CD14-positive monocyte (primary cell): Measurements from ENCODE around the gene SUCLG1. TPM values are rescaled to one million over a fixed set of nuclear protein-coding genes. Genes with fewer than 3 reads are reported as not detected.

ENCODE experiments used
- DNase-seq, 3 donors: peaks; one replicate each; pipeline ENCODE4 v3.0.0-alpha.2; 2011 to 2022
- H2AFZ ChIP-seq: 2 replicates; pipeline ENCODE4 v1.6.0; 2012; ENCODE audit warnings: mild to moderate bottlenecking, low read depth, low read length, inconsistent platforms; ENCODE audit not compliant: insufficient read depth, poor library complexity, severe bottlenecking
- H3K27ac ChIP-seq, 2 donors: 1 replicate in 1 of 2; 2 replicates in 1 of 2; pipeline ENCODE4 v1.5.1; 2012 to 2013; ENCODE audit warnings: low read length in 2 of 2, control low read depth in 1 of 2, inconsistent platforms in 1 of 2, low read depth in 1 of 2, mild to moderate bottlenecking in 1 of 2
- H3K27me3 ChIP-seq, 2 donors: one replicate each; pipeline versions ENCODE4 v1.6.0 to v1.6.1; 2011 to 2013; ENCODE audit warnings: low read length in 2 of 2; ENCODE audit not compliant: control insufficient read depth in 2 of 2, insufficient read depth in 2 of 2
- H3K36me3 ChIP-seq, 2 donors: replicated peaks in 1 of 2; 1 replicate in 1 of 2; 2 replicates in 1 of 2; pipeline versions ENCODE4 v1.5.1 to v1.6.1; 2012 to 2013; ENCODE audit warnings: low read length in 2 of 2, control low read depth in 1 of 2, inconsistent platforms in 1 of 2, mild to moderate bottlenecking in 1 of 2; ENCODE audit not compliant: insufficient read depth in 2 of 2, control insufficient read depth in 1 of 2
- H3K4me1 ChIP-seq, 2 donors: 1 replicate in 1 of 2; 2 replicates in 1 of 2; pipeline versions ENCODE4 v1.5.1 to v1.6.1; 2012 to 2013; ENCODE audit warnings: low read length in 2 of 2, control low read depth in 1 of 2, inconsistent platforms in 1 of 2, mild to moderate bottlenecking in 1 of 2, moderate library complexity in 1 of 2; ENCODE audit not compliant: insufficient read depth in 2 of 2, control insufficient read depth in 1 of 2
- H3K4me2 ChIP-seq: replicated peaks from 2 replicates; pipeline ENCODE3; 2012; ENCODE audit warnings: low read length, moderate library complexity, mild to moderate bottlenecking; ENCODE audit not compliant: poor library complexity, severe bottlenecking; ENCODE audit errors: extremely low read depth
- H3K4me3 ChIP-seq, 3 experiments: fragments of 200-600 bp in 1 of 3; sonication (generic) in 1 of 3; replicated peaks in 1 of 3; 1 replicate in 2 of 3; 2 replicates in 1 of 3; pipeline ENCODE4 v1.5.1; 2011 to 2013; ENCODE audit warnings: low read length in 3 of 3, mild to moderate bottlenecking in 3 of 3, control low read depth in 2 of 3, low read depth in 2 of 3, inconsistent platforms in 1 of 3, moderate library complexity in 1 of 3
- H3K79me2 ChIP-seq: 2 replicates; pipeline ENCODE4 v1.6.0; 2012; ENCODE audit warnings: mild to moderate bottlenecking, control low read depth, inconsistent platforms, low read length, moderate library complexity; ENCODE audit not compliant: insufficient read depth
- H3K9ac ChIP-seq: 2 replicates; pipeline ENCODE4 v1.6.0; 2017; ENCODE audit warnings: low read length, mild to moderate bottlenecking; ENCODE audit not compliant: insufficient read depth, poor library complexity, severe bottlenecking
- H3K9me3 ChIP-seq, 2 donors: replicated peaks in 1 of 2; 1 replicate in 1 of 2; 2 replicates in 1 of 2; pipeline versions ENCODE4 v1.5.1 to v1.6.1; 2012 to 2013; ENCODE audit warnings: low read length in 2 of 2, control low read depth in 1 of 2; ENCODE audit not compliant: control insufficient read depth in 1 of 2, insufficient read depth in 1 of 2
- H4K20me1 ChIP-seq: 2 replicates; pipeline ENCODE4 v1.6.0; 2012; ENCODE audit warnings: mild to moderate bottlenecking, low read length, control low read depth, moderate library complexity; ENCODE audit not compliant: insufficient read depth
- H3K27ac Mint-ChIP-seq, 7 donors: one replicate each; pipeline ENCODE4 v1.8.0; 2020; ENCODE audit warnings: mild to moderate bottlenecking in 7 of 7, mixed read lengths in 7 of 7, moderate library complexity in 6 of 7, inconsistent platforms in 2 of 7
- H3K27me3 Mint-ChIP-seq, 3 donors: one replicate each; pipeline ENCODE4 v1.8.0; 2021 to 2022; ENCODE audit warnings: low read depth in 3 of 3, mild to moderate bottlenecking in 3 of 3, mixed read lengths in 3 of 3, moderate library complexity in 3 of 3, inconsistent platforms in 1 of 3
- H3K36me3 Mint-ChIP-seq, 2 donors: one replicate each; pipeline ENCODE4 v1.8.0; 2020; ENCODE audit warnings: mixed read lengths in 2 of 2, inconsistent platforms in 1 of 2, mild to moderate bottlenecking in 1 of 2
- H3K4me1 Mint-ChIP-seq: one replicate; pipeline ENCODE4 v1.8.0; 2020; ENCODE audit warnings: mild to moderate bottlenecking, mixed read lengths
- H3K4me3 Mint-ChIP-seq, 2 donors: one replicate each; pipeline ENCODE4 v1.8.0; 2020; ENCODE audit warnings: mild to moderate bottlenecking in 2 of 2, mixed read lengths in 2 of 2, moderate library complexity in 1 of 2
- H3K9me3 Mint-ChIP-seq, 7 donors: one replicate each; pipeline ENCODE4 v1.8.0; 2020 to 2022; ENCODE audit warnings: mixed read lengths in 7 of 7, mild to moderate bottlenecking in 6 of 7, moderate library complexity in 6 of 7, inconsistent platforms in 2 of 7
- WGBS: methylation state at CpG from one replicate; pipeline ENCODE4 v1.1.5; 2013; ENCODE audit warnings: missing lambda C conversion rate; ENCODE audit not compliant: insufficient coverage; 5-methylcytosine and 5-hydroxymethylcytosine counted together
- intact Hi-C, 2 donors: fragments of 100-400 bp; cut with micrococcal nuclease; formaldehyde crosslinking; loops; one replicate each; pipeline versions ENCODE4 v1.15.0 to v1.15.1; 2023
- polyA plus RNA-seq, 3 donors: library from polyadenylated mRNA; depleted of rRNA in 1 of 3; unstranded in 2 of 3; stranded (reverse) in 1 of 3; fragments of 300-500 nt in 2 of 3; fragments of >200 nt in 1 of 3; fragmentation: Illumina TruSeq in 2 of 3; gene quantifications; 1 replicate in 2 of 3; 2 replicates in 1 of 3; pipeline ENCODE4 v1.2.3, GENCODE V29; 2012 to 2021
- TF ChIP-seq, protein P1 (sequence below): fragments of 200-600 bp; IDR thresholded peaks from one replicate; pipeline ENCODE4 v1.8.0; 2022; ENCODE audit warnings: antibody characterized with exemption, mild to moderate bottlenecking

The SUCLG1 gene
- polyA plus RNA-seq, 3 donors = 24.9 to 114 (median 98.9) TPM

DNA sequence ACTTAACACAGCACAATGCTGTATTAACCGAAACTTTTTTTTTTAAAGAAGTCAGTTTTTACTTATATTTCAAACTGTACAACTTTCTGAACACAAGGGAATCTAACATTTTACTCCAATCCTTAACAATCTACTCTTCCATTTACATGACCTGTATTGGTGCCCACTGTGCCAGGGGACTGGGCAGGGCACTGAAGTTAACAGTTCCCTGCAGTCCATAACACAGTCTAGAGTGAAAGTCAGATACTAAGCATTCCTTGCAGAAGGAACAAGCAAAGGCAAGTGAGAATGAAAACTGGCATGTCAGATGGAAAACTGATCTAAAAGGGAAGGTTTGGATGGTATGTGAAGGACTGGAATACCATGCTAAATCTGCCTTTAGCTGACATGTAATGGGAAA, 29.8 kb downstream of the SUCLG1 start:
- intact Hi-C loops = no loop called here
- no peaks in the 10 kb centered on the region for H3K9me3 ChIP-seq
- H3K27me3 Mint-ChIP-seq = peaks cover 0 to 1% (median 0%) of the 10 kb centered on the region in 3 donors
- no peaks in the 10 kb centered on the region for H3K27me3 ChIP-seq
- H3K4me3 Mint-ChIP-seq = no peak overlapping the region
- no CpG with 5 or more reads among the region's 1 CpG for WGBS
- no peak for DNase-seq
- H2AFZ ChIP-seq = no peak overlapping the region
- no peak overlapping the region for H3K4me2 ChIP-seq
- H3K79me2 ChIP-seq = no peaks in the 10 kb centered on the region
- no peaks in the 10 kb centered on the region for H4K20me1 ChIP-seq
- no peak overlapping the region for H3K27ac ChIP-seq
- peaks cover 69 to 80% of the 10 kb centered on the region in 2 donors for H3K36me3 Mint-ChIP-seq
- H3K9ac ChIP-seq = no peak overlapping the region
- TF ChIP-seq, protein P1, sequence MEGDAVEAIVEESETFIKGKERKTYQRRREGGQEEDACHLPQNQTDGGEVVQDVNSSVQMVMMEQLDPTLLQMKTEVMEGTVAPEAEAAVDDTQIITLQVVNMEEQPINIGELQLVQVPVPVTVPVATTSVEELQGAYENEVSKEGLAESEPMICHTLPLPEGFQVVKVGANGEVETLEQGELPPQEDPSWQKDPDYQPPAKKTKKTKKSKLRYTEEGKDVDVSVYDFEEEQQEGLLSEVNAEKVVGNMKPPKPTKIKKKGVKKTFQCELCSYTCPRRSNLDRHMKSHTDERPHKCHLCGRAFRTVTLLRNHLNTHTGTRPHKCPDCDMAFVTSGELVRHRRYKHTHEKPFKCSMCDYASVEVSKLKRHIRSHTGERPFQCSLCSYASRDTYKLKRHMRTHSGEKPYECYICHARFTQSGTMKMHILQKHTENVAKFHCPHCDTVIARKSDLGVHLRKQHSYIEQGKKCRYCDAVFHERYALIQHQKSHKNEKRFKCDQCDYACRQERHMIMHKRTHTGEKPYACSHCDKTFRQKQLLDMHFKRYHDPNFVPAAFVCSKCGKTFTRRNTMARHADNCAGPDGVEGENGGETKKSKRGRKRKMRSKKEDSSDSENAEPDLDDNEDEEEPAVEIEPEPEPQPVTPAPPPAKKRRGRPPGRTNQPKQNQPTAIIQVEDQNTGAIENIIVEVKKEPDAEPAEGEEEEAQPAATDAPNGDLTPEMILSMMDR = no peak
- no peaks in the 10 kb centered on the region for H3K9me3 Mint-ChIP-seq
- no peak overlapping the region for H3K27ac Mint-ChIP-seq
- peaks cover 7% of the 10 kb centered on the region for H3K4me1 Mint-ChIP-seq
- H3K36me3 ChIP-seq = peaks cover 77 to 89% of the 10 kb centered on the region in 2 donors
- no peaks in the 10 kb centered on the region for H3K4me1 ChIP-seq
- no peak overlapping the region for H3K4me3 ChIP-seq

DNA sequence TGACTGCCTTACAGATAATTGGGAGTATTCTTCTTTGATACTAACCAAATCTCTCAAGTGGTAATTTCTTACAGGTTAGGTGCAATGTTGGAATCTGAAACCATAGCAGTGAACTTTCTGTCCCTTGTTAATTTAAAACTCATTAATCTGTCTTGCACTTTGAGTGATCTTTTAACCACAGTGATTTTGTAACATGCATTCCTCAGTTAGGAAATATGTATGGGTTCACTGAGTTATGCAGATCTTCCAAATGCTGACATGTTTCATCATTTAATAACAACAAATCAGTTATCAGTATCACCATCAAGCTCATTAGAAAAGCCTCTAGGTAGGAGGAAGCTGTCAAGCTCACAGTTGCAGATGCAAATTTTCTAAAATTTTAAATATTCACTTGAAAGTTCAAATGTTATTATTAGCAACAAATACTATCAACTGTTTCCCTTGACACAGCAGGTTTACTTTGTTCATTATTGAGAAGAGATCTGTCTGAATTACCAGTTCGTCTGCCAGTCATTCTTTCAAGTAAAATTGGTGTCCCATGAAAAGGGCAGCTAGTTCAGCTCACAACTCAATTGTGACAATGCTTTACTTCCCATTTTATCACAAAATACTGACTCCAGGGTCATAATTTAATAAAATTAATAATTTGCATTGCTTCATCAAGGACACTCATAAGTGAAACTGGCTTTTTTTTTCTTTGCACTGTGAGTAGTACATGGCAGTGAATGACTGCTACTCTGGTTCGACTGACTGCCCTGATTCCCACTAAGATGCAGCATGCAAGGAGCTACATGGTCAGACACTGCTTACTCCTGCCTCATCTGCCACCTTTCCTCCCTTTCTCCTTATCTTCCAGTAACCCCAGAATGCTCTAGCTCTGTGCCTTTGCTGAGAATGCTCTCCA, 31.6 kb downstream of the SUCLG1 start:
- Mint-ChIP-seq H3K36me3 (peaks cover 72 to 81% of the 10 kb centered on the region in 2 donors), H3K9me3 (no peaks in the 10 kb centered on the region), H3K4me3 (no peak overlapping the region), H3K27me3 (peaks cover 0 to 1% (median 0%) of the 10 kb centered on the region in 3 donors), H3K27ac (peak overlapping the region in 3 of 7 donors; percentile 24 to 73 (median 43)), H3K4me1 (peaks cover 7% of the 10 kb centered on the region)
- no peak overlapping the region for H3K4me3 ChIP-seq
- no peaks in the 10 kb centered on the region for H3K27me3 ChIP-seq
- H3K79me2 ChIP-seq = no peaks in the 10 kb centered on the region
- no peak overlapping the region for H3K4me2 ChIP-seq
- no peak overlapping the region for H3K9ac ChIP-seq
- H3K4me1 ChIP-seq = no peaks in the 10 kb centered on the region
- TF ChIP-seq, protein P1 = no peak
- no peak for DNase-seq
- intact Hi-C loops = no loop called here
- H3K27ac ChIP-seq = no peak overlapping the region
- H2AFZ ChIP-seq = no peak overlapping the region
- no peaks in the 10 kb centered on the region for H3K9me3 ChIP-seq
- WGBS = 80% methylated on average over 2 of the region's 2 CpGs
- H3K36me3 ChIP-seq = peaks cover 80 to 89% of the 10 kb centered on the region in 2 donors
- H4K20me1 ChIP-seq = no peaks in the 10 kb centered on the region
